Occipital lobe (tissue), 2 donors: Measurements from ENCODE around the gene UBR2. TPM values are rescaled to one million over a fixed set of nuclear protein-coding genes. Genes with fewer than 3 reads are reported as not detected.
"Not testable (repeated sequence)": the region's sequence is repeated elsewhere in the genome, so short reads cannot be mapped to it uniquely, and the experiment has no call there.

Experiments used
- DNase-seq: peaks from one replicate; lab custom pipeline; 2025; lab: John Stamatoyannopoulos, UW
- total RNA-seq: library from RNA; depleted of rRNA; stranded (reverse); fragments of >200 nt; gene quantifications from one replicate; pipeline ENCODE4 v1.2.3, GENCODE V29; 2014

UBR2 gene
- total RNA-seq, 1 donor from 2014 or later, result 41.0 TPM

GRCh38 chr6:42692137-42692911 is 128.5 kb downstream of the UBR2 start:
- DNase-seq, result no peak

DNA sequence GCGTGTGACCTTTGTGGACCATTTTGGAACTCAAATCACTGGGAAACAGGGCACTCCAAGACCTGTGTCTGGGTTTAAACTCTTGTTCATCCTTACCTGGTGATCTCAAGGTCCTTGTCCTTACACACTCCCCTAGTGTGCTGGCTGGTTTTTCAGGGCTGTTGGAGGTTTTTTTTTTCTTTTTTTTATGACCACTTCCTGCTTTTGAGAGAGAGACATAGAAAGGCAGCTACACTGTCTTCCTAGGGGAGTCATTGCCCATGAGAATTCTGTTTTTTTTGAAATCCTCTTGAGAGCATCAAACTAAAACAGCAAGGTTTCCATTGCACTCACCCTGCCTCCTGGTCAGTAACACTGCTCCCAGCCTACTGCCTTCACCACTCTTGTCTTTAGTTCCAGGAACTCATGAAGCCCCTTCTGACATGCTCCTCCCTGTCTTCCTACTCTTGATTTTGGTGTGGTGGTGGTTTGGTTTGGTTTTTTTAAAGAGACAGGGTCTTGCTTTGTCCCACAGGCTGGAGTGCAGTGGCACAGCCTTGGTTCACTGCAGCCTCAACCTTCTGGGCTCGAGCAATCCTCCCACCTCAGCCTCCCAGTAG is 130.0 kb downstream of the UBR2 start:
- no peak for DNase-seq

DNA sequence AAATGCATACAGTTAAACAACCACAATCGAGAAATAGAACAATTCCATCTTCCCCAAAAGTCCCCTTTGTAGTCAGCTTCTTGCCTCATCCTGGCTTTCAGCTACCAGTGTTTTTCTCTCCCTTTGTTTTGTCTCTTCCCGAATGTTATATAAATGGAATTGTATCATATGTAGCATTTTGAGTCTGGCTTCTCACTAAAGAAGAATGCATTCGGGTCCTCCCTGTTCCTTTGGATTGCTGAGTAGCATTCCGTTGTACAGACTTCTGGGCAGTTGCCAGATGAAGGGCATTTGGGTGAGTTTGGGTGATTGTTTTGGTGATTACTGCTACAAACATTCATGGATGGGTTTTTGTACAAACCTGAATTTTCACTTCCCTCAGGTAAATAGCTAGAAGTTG is 130.8 kb downstream of the UBR2 start:
- DNase-seq, result no peak

- no peak for DNase-seq
Observed at GRCh38 chr6:42696526-42697267, 132.9 kb downstream of the UBR2 start.

DNA sequence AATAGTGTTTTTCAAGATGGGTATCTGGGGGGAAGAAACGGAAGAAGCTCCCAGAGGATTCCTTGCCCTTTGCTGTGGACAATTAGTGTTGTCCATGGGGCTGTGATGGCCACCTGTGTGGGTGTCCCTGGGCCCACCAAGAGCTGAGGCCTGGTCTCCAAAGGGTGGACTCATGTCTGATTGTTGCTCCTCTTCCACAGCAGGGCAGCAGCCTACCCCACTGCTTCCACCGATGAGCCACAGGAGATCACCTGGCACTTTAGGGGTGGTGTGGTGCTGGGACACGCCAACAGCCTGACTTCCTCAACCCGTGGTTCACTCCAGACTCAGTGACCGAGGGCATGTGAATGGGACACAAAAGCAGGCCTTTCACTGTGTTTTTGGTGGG is 133.4 kb downstream of the UBR2 start:
- no peak for DNase-seq

DNA sequence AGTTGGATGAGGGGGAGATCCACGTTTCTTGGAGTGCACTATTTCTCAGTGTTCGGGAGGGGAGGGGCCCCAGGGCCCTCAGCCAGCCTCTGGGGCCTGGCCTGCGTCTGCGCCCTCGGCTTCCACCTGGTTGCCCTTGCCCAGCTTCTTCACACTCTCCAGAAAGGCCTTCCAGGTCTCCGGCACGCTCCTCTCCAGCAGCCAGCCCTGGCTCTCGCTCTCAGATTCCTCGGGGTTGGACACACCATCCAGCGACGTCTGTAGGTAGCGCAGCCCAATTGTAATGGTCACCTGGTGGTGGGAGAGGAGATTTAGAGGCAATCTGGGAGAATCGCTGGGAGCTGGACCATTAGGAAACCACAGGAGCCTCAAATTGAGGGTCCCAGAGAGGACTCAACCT is 134.4 kb downstream of the UBR2 start:
- no peak for DNase-seq

GRCh38 chr6:42702200-42702599 is 138.4 kb downstream of the UBR2 start:
- DNase-seq, result no peak

GRCh38 chr6:42702786-42703185 is 139.0 kb downstream of the UBR2 start:
- DNase-seq, result not testable (repeated sequence)

DNA sequence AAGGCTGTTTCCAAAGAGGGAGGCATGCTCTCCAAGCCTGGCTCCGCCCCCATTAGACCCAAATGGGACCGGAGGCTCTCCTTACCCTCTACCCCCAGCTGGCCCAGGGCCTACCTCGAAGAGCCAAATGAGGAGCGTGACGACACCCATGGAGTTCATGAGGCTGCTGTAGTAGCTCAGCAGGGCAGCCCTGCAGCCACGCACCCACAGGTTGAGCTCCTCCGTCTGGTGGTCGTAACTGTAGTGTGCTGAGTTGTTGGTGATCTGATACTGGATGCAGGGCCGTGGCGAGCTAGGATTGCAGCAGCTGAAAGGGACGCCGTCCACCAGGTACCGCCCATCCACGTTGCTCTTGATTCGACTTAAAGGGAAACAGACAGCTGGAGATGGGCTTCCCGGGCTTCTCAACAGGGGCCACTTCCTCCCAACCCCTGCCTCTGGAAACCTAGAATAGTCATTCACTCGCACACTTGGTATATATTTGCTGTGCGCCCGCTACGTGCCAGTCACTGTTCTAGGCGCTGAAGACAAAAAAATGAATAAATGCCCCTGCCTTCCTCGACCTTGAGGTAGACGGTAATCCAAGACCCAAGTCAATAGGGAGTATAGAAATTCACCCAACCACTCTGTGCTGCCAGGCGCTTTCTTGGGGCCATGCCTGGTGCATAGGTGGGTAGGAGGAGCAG is 140.6 kb downstream of the UBR2 start:
- DNase-seq, result no peak

DNA sequence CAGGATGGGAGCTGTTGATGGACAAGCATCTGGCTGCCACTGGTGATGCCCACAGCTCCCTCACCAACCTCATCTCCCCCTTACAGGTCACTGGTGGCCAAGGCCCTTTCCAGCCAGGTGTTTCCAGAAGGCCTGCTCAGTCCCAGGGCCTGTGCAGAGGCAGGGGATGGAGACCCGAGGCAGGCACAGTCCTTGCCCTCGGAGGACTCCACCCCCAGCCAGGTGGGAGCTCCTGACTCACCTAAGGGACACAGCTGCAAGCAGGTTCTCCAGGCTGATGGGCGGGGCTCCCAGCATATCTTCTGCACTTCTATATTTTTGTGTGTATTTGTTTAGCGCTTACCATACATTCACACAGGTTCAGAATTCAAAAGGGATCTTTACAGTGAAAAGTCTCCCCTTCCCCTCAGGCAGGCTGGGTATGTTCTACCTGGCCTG is 141.1 kb downstream of the UBR2 start:
- no peak for DNase-seq

DNA sequence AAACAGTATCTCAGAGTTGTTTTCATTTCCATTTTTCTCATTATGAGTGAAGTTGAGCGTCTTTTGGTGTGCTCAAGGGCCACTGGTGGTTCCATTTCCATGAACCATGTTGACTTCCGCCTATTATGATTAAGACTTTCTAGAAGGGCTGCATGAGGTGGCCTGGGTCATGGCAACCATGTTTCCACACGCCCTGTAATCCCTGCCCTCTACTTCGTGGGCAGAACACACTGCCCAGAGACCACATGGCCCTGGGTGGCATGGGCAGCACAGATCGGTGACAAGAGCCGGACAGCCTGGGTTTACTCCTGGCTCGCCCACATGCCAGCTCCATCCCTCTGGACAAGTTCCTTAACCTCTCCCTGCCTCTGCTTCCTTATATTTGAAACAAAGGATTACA is 143.8 kb downstream of the UBR2 start:
- no peak for DNase-seq

GRCh38 chr6:42708096-42708495 is 144.3 kb downstream of the UBR2 start:
- DNase-seq, result no peak

DNA sequence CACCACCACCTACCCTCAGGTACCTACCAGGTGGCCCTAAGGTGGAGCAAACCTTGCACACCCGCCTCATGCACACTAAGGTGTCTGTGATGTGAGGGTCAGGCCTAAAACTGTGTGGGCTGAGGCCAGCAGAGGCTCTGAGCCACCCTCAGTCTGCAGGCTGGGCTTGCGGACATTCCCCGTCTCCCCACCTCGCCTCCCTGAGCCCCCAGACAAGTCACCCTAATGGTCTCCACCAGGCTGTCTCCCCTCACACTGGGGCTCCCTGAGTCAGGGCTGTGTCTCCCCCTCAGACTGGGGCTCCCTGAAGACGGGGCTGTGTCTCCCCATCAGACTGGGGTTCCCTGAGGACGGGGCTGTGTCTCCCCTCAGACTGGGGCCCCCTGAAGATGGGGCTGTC is 146.0 kb downstream of the UBR2 start:
- no peak for DNase-seq

GRCh38 chr6:42710316-42710715 is 146.5 kb downstream of the UBR2 start:
- DNase-seq, result no peak

- DNase-seq, result no peak
Observed at GRCh38 chr6:42711930-42712329, 148.1 kb downstream of the UBR2 start.

GRCh38 chr6:42714098-42714761 is 150.4 kb downstream of the UBR2 start:
- DNase-seq, result no peak

GRCh38 chr6:42715871-42716270 is 152.0 kb downstream of the UBR2 start:
- DNase-seq, result no peak

GRCh38 chr6:42720739-42721138 is 156.9 kb downstream of the UBR2 start:
- no peak for DNase-seq

DNA sequence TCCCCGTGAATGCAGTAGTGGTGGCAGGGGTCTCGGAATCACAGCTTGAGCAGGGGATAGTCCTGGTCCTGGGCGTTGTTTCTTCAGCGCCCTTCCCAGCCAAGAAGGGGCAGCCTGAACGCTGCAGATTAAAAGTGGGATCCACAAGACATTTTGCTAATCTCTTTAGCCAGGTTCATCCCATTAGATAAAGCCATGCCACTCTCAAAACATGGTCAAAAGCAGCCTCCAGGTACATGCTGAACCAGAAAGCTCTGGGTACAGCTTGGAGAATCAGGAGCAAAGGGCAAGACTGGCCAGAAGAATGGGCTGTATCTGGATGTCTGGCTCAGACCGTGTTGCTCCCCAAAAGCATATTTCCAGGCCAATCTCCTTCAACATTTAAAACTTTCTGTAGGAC is 158.7 kb downstream of the UBR2 start, which contains the start of gene PRPH2:
PRPH2 (minus strand) TSS at position 101 of the 400 bp plus-strand sequence. CDS start 263 bp downstream, outside the sequence.
- no peak for DNase-seq

GRCh38 chr6:42724825-42725224 is 161.0 kb downstream of the UBR2 start:
- no peak for DNase-seq

- DNase-seq, result no peak
Observed at GRCh38 chr6:42726026-42726425, 162.2 kb downstream of the UBR2 start.
